HG03066 (cell line): ENCODE data around the gene RBMXL3.
"Not testable (repeated sequence)": the region's sequence is repeated elsewhere in the genome, so short reads cannot be mapped to it uniquely, and the experiment has no call there.

Experiments used
- ATAC-seq: cut with Tn5 transposase; IDR thresholded peaks from one replicate; pipeline ENCODE4 v1.9.1; 2021; ENCODE audit warnings: low read depth; ENCODE audit not compliant: unreplicated experiment

RBMXL3 gene

DNA sequence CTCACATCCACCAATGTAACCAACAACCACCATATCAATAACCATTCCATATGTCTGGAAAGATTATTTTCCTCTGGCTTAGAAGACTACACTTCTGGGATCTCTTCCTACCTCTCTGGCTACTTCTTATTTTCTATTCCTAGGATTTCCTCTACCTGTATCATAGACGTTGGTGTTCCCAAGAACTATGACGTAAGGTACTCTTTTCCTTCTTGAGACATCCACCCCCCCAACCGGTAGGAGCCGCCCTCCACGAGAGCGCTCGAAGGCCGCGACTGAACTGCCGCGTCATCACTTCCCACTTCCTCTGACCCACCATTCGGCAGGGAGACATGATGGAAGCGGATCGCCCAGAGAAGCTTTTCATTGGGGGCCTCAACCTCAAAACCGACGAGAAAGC lies at the start of gene RBMXL3:
Gene RBMXL3, plus strand, starts transcription at position 301 of the 400 bp plus-strand sequence. Its CDS starts 32 bp downstream, at position 333.
- no peak for ATAC-seq

- ATAC-seq: no peak
Measured at GRCh38 chrX:115142057-115142456, 47.2 kb upstream of the RBMXL3 start.

GRCh38 chrX:115147220-115147619 lies 42.0 kb upstream of the RBMXL3 start:
- no peak for ATAC-seq

GRCh38 chrX:115173181-115173580 lies 16.0 kb upstream of the RBMXL3 start:
- ATAC-seq: no peak

DNA sequence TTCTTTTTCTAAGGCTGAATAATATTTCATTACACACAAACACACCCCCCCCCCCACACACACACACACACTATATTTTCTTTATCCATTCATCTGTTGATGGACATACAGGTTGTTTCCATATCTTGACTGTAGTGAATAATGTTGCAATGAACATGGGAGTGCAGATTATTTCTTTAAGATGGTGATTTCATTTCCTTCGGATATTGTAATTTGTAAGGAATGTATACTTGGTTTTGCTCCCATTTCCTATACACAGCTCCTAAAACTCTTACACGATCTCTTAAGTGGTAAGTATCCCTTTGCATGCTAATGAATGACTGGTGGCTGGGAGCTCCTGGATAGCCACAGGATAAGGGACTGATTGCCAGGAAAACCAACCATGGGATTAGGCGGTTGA lies 14.7 kb upstream of the RBMXL3 start:
- no peak for ATAC-seq

- no peak for ATAC-seq
Measured at GRCh38 chrX:115177932-115178331, 11.3 kb upstream of the RBMXL3 start.

DNA sequence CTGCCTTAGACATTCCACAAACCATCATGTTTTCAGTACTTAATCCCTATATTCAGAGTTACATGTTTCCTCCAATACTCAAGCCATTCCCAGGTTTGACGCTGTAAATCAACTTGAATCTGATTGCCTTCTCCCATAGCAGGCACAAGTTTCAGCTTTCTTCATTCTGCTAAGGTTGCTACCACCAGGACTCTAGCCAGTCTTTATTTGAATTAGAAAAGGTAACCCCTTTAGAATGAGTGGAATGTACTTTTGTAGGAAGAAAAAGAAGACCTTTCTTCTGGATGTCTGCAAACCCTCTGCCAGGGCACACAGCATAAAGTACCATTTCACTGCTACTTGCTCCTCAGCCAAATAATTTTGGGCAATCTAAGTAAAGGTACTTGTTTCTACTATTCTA lies 10.7 kb upstream of the RBMXL3 start:
- ATAC-seq: no peak

DNA sequence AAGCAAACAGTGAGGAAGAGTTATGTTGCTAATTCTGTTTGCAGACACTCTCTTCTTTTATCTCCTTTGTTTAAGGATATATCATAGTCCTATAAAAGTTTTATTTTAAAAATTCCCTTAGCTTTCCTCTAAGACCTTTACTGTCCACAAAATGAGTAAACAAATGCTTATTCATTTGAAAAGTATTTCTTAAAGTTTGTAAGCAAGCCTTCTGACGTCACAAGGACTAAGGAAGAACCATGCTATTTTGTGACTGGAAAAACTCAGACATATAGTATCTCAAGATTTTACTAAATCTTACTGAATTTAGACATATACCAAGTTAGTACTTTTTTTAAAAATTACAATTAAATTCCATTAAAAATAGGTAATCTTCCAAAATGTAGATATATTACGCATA lies 5.2 kb upstream of the RBMXL3 start:
- no peak for ATAC-seq

DNA sequence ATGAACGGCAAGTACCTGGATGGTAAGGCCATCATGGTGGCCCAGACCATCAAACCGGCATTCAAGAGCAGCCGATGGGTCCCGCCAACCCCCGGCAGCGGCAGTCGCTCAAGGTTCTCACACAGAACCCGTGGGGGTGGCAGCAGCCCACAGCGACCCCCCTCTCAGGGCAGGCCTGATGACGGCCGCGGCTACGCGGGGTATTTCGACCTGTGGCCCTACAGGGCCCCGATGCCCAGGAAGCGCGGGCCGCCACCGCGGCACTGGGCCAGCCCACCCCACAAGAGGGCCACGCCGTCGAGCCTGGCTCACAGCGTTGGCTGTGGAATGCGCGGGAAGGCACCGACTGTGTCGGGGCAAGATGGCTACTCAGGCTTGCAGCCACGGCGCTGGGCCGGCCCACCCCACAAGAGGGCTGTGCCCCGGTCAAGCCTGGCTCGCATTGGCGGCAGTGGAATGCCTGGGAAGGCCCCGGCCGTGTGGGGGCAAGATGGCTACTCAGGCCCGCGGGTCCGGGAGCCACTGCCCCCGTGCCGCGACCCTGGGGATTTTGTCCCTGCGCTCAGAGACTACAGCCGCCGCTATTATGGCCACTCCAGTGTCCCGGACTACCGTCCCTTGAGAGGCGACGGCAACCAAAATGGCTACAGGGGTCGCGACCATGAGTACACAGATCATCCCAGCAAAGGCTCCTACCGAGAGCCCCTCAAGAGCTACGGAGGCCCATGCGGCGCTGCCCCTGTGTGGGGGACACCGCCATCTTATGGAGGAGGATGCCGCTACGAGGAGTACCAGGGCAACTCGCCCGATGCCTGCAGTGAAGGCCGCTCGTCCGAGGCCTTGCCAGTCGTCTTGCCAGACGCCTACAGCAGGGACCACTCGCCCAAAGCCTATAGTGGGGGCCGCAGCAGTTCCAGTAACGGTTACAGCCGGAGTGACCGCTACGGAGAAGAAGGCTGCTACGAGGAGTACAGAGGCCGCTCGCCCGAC lies 731 bp downstream of the RBMXL3 start:
- no peak for ATAC-seq

DNA sequence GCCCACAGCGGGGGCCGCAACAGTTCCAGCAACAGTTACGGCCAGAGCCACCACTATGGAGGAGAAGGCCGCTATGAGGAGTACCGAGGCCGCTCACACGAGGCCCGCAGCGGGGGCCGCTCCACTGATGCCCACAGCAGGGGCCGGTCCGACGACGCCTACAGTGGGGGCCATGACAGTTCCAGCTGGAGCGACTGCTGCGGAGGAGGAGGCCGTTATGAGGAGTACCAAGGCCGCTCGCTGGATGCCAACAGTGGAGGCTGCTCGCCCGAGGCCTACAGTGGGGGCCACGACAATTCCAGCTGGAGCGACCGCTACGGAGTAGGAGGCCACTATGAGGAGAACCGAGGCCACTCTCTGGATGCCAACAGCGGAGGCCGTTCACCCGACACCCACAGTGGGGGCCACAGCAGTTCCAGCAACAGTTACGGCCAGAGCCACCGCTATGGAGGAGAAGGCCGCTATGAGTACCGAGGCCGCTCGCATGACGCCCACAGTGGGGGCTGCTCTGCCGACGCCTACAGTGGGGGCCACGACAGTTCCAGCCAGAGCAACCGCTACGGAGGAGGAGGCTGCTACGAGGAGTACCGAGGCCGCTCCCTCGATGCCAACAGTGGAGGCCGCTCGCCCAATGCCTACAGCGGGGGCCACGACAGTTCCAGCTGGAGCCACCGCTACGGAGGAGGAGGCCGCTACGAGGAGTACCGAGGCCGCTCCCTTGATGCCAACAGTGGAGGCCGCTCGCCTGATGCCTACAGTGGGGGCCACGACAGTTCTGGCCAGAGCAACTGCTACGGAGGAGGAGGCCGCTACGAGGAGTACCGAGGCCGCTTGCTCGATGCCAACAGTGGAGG lies 1.7 kb downstream of the RBMXL3 start:
- no peak for ATAC-seq

DNA sequence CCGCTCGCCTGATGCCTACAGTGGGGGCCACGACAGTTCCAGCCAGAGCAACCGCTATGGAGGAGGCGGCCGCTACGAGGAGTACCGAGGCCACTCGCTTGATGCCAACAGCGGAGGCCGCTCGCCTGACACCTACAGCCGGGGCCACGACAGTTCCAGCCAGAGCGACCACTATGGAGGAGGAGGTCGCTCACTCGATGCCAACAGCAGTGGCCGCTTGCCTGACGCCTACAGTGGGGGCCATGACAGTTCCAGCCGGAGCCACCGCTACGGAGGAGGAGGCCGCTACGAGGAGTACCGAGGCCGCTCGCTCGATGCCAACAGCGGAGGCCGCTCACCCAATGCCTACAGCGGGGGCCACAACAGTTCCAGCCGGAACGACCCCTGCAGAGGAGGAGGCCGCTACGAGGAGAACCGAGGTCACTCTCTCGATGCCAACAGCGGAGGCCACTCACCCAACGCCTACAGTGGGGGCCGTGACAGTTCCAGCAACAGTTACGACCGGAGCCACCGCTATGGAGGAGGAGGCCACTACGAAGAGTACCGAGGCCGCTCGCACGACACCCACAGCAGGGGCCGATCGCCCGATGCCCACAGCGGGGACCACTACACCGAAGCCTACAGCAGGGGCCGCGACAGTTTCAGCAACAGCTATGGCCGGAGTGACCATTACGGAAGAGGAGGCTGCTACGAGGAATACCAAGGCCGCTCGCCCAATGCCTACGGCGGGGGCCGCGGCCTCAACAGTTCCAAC lies 2.5 kb downstream of the RBMXL3 start:
- ATAC-seq: no peak

GRCh38 chrX:115192244-115192700 lies 3.1 kb downstream of the RBMXL3 start:
- ATAC-seq: no peak

DNA sequence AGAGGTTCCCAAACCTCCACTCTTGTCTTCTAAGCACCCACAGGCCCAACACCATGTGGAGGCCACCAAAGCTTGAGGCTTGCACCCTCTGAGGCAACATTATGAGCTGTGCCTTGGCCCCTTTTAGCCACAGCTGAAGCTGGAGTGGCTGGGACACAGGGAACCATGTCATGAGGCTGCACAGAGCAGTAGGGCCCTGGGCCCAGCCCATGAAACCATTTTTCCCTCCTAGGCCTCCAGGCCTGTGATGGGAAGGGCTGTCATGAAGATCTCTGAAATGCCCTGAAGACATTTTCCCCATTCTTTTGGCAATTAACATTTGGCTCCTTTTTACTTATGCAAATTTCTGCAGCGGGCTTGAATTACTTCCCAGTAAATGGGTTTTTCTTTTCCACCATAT lies 14.8 kb downstream of the RBMXL3 start:
- ATAC-seq: no peak

DNA sequence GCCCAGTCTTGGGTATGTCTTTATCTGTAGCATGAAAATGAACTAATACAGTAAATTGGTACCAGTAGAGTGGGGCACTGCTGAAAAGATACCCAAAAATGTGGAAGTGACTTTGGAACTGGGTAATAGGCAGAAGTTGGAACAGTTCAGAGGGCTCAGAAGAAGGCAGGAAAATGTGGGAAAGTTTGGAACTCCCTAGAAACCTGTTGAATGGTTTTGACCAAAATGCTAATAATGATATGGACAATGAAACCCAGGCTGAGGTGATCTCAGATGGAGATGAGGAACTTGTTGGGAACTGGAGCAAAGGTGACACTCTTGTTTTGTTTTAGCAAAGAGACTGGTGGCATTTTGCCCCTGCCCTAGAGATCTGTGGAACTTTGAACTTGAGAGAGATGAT lies 20.3 kb downstream of the RBMXL3 start:
- ATAC-seq: not testable (repeated sequence)

DNA sequence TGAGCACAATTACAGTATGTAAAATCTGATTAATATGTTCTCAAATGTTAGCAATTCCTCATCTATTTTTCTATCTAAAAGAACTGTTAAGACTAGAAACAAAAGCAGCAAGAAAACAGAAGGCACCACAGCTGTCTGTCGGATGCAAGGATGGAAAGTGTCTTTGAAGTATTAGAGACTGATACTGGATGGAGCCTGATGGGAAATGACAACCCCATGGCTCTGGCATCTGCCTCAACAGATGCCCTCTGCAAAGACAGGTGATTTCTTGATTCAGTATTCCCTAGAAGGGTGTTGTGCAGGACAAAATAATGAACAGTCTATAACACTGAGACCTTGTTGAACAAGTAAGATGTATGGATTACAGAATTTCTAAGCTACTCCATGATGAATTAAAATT lies 24.9 kb downstream of the RBMXL3 start:
- no peak for ATAC-seq

- ATAC-seq: no peak
Measured at GRCh38 chrX:115214605-115215004, 25.4 kb downstream of the RBMXL3 start.

- ATAC-seq: not testable (repeated sequence)
Measured at GRCh38 chrX:115217346-115217745, 28.1 kb downstream of the RBMXL3 start.

DNA sequence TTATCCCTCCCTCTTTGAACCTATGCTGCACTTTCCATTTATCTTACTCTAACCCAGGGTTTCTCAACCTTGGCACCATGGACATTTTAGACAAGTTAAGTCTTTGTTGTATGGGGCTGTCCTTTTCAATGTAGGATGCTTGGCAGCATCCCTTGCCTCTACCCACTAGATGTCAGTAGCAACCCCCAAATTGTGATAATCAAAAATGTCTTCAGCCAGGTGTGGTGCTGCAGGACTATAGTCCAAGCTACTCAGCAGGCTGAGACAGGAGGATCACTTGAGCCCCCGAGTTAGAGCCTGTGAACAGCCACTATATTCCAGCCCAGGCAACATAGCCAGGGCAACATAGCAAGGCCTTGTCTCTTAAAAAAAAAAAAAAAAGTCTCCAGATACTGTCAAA lies 37.7 kb downstream of the RBMXL3 start:
- no peak for ATAC-seq

DNA sequence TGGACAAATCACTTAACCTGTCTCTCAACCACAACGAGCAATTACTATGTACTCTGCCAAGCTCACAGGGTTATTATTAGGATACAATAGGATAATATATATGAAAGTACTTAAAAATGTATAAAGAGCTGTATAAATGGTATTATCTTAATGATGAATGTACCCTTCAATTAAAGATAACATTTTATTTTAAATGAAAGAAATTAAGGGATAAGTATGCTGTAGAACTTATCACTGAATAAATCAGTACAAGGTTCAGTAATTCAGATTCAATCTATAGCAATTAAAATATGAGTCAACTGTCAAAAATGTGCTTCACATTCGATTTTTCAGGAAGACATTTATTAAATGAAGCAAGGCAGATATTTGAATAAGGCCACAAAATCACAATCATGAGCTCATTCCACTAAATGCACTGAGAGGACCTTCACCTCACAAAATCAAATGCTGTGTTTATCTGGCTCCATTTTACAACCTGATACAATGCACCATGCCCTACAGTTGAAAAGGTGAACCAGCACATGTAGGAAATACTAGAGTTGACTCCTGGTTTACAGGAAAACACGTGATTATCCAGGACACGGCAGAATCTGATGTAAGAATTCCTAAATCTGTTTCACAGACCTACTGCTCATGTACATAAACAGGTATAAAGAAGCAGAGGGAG lies 40.3 kb downstream of the RBMXL3 start:
- ATAC-seq: no peak

GRCh38 chrX:115232933-115233496 lies 43.8 kb downstream of the RBMXL3 start:
- ATAC-seq: no peak
